ACC112 (cell line): ENCODE data around the gene SYNE1.

ENCODE experiments used
- H2AFZ ChIP-seq: fragments of 200-600 bp; sonication (generic); one replicate; pipeline ENCODE4 v1.6.0; 2017; ENCODE audit warnings: antibody characterized with exemption, low read length; ENCODE audit not compliant: unreplicated experiment
- H3K27ac ChIP-seq: fragments of 200-600 bp; sonication (generic); 2 replicates; pipeline ENCODE4 v1.5.1; 2014; ENCODE audit warnings: low read depth, mild to moderate bottlenecking, antibody characterized with exemption, low read length, moderate library complexity
- H3K27me3 ChIP-seq: fragments of 200-600 bp; sonication (generic); 2 replicates; pipeline ENCODE4 v1.6.1; 2014; ENCODE audit warnings: mild to moderate bottlenecking, antibody characterized with exemption, low read length, moderate library complexity, mixed read lengths; ENCODE audit not compliant: insufficient read depth
- H3K36me3 ChIP-seq: fragments of 200-600 bp; sonication (generic); 2 replicates; pipeline ENCODE4 v1.6.1; 2016; ENCODE audit warnings: mild to moderate bottlenecking, antibody characterized with exemption, low read length, moderate library complexity, mixed read lengths; ENCODE audit not compliant: insufficient read depth
- H3K4me1 ChIP-seq: fragments of 200-600 bp; sonication (generic); one replicate; pipeline ENCODE4 v1.6.1; 2016; ENCODE audit warnings: low read length, mixed read lengths; ENCODE audit not compliant: insufficient read depth, unreplicated experiment, control insufficient read depth
- H3K4me3 ChIP-seq: fragments of 200-600 bp; sonication (generic); 2 replicates; pipeline ENCODE4 v1.5.1; 2014; ENCODE audit warnings: mild to moderate bottlenecking, low read depth, low read length
- H3K79me2 ChIP-seq: fragments of 200-600 bp; sonication (generic); one replicate; pipeline ENCODE4 v1.6.0; 2016; ENCODE audit warnings: low read length; ENCODE audit not compliant: control insufficient read depth, unreplicated experiment, insufficient read depth

The SYNE1 gene

DNA sequence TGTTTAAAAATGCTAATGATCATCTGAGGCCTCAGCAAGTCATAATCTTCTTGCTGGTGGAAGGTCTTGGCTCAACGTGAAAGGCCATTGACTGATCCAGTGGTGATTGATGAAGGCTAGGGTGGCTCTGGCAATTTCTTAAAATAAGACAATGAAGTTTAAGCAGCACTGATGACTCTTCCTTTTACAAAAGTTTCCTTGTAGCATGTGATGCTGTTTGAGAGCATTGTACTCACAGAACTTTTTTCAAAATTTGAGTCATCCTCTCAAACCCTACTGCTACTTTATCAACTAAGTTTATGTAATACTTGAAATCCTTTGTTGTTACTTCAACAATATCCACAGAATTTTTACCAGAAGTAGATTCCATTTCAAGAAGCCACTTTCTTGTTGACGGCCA, 447.4 kb downstream of the SYNE1 start:
- H3K27ac ChIP-seq, result no peak overlapping the region
- H3K27me3 ChIP-seq, result no peaks in the 10 kb centered on the region
- H3K79me2 ChIP-seq, result no peaks in the 10 kb centered on the region
- H3K36me3 ChIP-seq, result no peaks in the 10 kb centered on the region
- H2AFZ ChIP-seq, result no peak overlapping the region
- no peaks in the 10 kb centered on the region for H3K4me1 ChIP-seq
- no peak overlapping the region for H3K4me3 ChIP-seq

DNA sequence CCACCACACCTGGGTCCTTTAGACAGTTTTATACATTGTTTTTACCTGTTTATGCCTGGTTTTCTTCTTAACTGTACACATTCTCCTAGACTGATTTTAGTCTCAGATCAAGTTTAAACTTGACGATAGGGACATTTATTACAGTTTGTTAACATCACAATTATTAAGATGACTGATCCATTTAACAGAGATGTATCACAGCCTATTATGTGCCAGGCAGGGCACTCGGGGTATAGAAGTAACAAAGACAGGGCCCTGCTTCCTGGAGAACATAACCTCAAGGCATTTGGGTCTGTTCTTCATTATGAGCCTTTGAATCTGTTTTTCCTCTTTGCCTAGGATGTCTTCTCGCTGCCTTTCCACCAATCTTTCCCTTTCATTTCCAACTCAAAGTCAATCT, 449.2 kb downstream of the SYNE1 start:
- no peaks in the 10 kb centered on the region for H3K27me3 ChIP-seq
- H3K4me3 ChIP-seq, result no peak overlapping the region
- H3K36me3 ChIP-seq, result no peaks in the 10 kb centered on the region
- no peak overlapping the region for H2AFZ ChIP-seq
- H3K27ac ChIP-seq, result no peak overlapping the region
- no peaks in the 10 kb centered on the region for H3K79me2 ChIP-seq
- H3K4me1 ChIP-seq, result no peaks in the 10 kb centered on the region

DNA sequence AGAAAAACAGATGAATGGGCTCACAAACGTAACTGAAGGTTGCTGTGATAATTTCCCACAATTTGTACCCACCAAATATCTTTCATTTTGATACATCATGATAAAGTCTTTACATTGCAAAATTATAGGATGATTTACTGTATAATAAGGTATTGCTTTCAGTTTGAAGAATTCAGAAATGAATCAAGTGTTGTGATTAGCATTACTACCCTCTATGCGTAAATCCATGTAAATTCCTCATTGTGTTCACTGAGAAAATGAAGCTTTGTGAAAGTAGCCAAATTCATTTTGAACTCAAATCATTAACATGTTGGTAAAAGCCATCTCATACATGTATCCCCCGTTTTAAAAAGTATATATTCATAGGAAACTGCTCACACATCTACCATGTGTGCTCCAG, 450.3 kb downstream of the SYNE1 start:
- Histone ChIP-seq H3K27ac (no peak overlapping the region), H3K4me3 (no peak overlapping the region), H2AFZ (no peak overlapping the region), H3K27me3 (no peaks in the 10 kb centered on the region), H3K36me3 (no peaks in the 10 kb centered on the region), H3K79me2 (no peaks in the 10 kb centered on the region), H3K4me1 (no peaks in the 10 kb centered on the region)

DNA sequence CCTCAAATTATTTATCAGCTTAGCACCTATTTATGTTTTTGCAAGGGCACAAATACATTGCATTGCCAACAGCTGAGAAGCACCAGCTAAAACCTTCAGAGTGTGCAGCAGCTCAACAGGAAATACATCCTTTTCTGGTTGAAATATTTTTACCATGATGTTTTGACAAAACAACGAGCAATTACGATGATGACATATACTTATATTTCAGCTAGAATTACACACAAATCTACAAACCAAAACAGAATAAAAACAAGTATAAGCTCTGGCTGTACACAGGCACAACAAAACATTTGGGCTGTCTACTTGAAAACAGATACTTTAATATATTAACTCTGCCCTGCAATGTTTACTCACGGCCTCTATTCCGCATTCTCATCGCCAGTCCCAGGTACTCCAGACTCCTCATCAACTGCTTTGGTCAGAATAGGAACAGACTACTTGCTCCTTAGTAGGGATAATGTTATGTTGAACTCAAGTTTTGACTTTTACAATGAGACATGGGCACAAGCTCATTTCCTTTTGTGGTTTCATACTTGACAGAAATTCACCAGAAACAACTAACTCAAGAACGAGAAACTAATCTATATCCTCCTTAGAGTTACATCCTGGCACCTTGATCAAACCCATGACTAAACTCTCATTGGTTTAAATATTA, 452.1 kb downstream of the SYNE1 start:
- Histone ChIP-seq H3K27ac (no peak overlapping the region), H3K27me3 (no peaks in the 10 kb centered on the region), H3K4me1 (no peaks in the 10 kb centered on the region), H3K79me2 (no peaks in the 10 kb centered on the region), H2AFZ (no peak overlapping the region), H3K4me3 (no peak overlapping the region), H3K36me3 (no peaks in the 10 kb centered on the region)

DNA sequence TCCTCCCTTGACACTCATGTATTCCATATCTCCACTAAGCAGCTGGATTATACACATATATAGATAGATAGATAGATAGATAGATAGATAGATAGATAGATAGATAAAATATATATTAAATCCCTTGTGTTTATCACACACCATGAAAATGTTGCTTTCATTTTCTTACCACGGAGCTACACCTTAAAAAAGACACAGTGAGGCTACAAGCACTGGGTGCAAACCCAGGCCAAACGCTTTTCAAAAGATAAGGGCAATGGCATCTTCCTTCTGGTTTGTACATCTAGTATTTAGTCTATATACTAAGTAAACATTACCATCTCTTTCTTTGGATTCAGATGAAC, 452.6 kb downstream of the SYNE1 start:
- no peak overlapping the region for H2AFZ ChIP-seq
- no peak overlapping the region for H3K4me3 ChIP-seq
- no peak overlapping the region for H3K27ac ChIP-seq
- no peaks in the 10 kb centered on the region for H3K79me2 ChIP-seq
- H3K4me1 ChIP-seq, result no peaks in the 10 kb centered on the region
- H3K27me3 ChIP-seq, result no peaks in the 10 kb centered on the region
- H3K36me3 ChIP-seq, result no peaks in the 10 kb centered on the region

DNA sequence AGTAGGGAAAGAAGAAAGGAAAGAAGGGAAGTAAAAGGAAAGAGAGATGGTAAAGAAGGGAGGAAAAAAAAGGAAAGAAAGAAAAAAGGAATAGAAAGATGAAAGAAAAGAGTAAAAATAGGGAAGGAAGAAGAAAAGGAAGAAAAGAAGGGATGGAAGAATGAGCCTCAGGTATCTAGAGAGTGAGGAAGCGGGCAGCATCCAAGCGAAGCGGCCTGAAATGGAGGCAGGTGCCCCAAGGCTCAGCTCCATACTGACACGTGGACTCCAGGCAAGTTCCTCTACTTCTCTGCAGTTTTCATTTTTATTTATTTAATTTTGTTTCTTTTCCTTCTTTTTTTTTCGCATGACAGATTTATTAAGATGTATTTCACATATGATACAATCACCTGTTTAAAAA, 456.6 kb downstream of the SYNE1 start:
- Histone ChIP-seq H3K4me1 (no peaks in the 10 kb centered on the region), H3K27ac (no peak overlapping the region), H3K4me3 (no peak overlapping the region), H3K36me3 (0 out of 2 replicates have a peak, but pooled peaks cover 6% of the 10 kb centered on the region), H3K27me3 (no peaks in the 10 kb centered on the region), H3K79me2 (no peaks in the 10 kb centered on the region), H2AFZ (no peak overlapping the region)

DNA sequence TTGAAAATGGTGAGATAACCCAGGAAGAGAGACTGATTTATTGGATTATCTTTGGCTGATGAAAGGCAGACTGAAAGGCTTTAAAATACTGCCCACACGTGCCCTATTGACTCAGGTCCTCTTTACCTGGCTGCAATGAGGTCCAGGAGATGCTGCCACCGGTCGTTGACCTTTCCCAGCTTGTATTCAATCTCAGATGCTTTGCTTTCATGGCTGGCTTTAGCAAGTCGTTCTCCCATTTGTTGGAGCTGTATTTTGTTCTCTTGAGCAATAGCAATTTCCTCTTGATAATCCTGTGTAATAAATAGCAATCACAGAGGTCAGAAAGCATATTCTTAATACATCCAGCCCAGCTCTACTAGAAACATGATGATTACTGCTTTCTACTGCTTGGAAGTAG, 460.9 kb downstream of the SYNE1 start:
- H3K4me3 ChIP-seq, result no peak overlapping the region
- H3K36me3 ChIP-seq, result peaks cover 11% of the 10 kb centered on the region; the same call in 1 of the 2 replicates
- H3K79me2 ChIP-seq, result no peaks in the 10 kb centered on the region
- H2AFZ ChIP-seq, result no peak overlapping the region
- no peak overlapping the region for H3K27ac ChIP-seq
- no peaks in the 10 kb centered on the region for H3K27me3 ChIP-seq
- no peaks in the 10 kb centered on the region for H3K4me1 ChIP-seq

DNA sequence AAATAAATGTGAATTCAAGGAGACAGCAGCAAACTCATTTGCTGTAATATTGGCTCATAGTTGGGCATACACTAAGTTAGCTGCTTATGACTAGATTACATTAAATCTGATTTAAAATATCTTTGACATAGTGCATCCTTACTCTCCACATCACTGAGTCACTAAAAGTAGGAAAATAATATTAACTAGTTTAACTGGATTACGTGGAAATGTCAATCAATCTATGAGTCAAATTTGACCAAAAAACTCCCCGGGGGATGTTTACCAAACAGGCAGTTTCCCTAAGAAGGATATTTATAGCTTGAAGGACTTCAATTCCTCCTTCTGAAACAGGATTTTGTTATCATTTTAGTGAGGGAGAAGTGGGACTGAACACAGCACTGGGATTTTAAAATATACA, 463.2 kb downstream of the SYNE1 start:
- no peaks in the 10 kb centered on the region for H3K27me3 ChIP-seq
- H3K79me2 ChIP-seq, result no peaks in the 10 kb centered on the region
- H2AFZ ChIP-seq, result no peak overlapping the region
- H3K4me1 ChIP-seq, result no peaks in the 10 kb centered on the region
- H3K27ac ChIP-seq, result no peak overlapping the region
- H3K36me3 ChIP-seq, result peaks cover 11% of the 10 kb centered on the region; the same call in 1 of the 2 replicates
- no peak overlapping the region for H3K4me3 ChIP-seq

DNA sequence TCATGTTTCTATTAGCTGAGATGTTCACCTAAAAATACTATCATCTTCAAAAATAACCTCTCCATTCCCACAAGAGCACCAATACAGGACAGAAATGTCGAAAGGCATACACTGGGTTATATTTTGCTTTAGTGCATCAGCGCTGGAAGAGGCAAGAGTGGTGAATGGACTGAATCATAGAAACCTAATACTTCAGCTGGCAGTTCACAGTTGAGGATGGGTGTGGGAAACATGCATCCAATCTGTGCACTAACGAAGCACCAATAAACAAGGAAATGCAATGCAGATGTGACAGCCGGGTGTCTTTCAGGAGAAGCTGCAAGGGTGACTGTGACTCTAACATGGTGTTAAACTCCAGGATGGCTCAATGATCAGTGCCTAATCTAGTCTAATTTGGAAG, 463.8 kb downstream of the SYNE1 start:
- no peaks in the 10 kb centered on the region for H3K4me1 ChIP-seq
- no peaks in the 10 kb centered on the region for H3K27me3 ChIP-seq
- H3K36me3 ChIP-seq, result peaks cover 11% of the 10 kb centered on the region; the same call in 1 of the 2 replicates
- H3K27ac ChIP-seq, result no peak overlapping the region
- H2AFZ ChIP-seq, result no peak overlapping the region
- no peaks in the 10 kb centered on the region for H3K79me2 ChIP-seq
- H3K4me3 ChIP-seq, result no peak overlapping the region

DNA sequence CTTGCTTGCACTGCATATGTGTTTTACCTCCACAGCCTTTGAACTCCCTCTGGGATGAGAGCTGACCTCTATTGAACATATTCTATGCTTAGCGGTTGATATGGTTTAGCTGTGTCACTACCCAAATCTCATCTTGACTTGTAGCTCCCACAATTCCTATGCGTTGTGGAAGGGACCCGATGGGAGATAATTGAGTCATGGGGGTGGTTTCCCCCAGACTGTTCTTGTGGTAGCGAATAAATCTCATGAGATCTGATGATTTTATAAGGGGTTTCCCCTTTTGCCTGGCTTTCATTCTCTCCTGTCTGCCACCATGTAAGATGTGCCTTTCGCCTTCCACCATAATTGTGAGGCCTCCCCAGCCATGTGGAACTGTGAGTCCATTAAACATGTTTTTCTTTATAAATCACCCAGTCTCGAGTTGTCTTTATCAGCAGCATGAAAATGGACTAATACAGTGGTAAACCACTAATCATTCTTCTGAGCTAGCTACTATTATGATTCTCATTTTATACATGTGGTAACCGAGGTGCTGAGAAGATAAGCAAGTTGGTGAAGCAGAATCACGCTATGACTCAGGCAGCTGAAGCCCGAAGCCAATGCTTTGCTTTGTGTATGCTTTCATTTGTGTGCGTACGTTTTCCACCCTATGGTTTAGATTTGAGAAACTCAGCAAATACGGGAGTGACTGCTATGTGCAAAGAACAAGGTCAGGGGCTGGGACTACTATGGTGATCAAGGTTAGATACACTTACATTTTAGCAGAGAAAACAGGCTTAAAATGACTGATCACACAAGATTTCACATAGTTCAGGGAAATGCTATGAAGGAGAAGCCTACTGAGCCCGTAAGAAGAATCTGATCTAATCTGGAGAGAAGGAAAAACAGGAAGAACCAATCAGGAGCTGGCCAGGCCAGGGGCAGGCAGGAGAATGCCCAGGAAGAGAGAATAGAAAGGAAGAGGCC, 466.2 kb downstream of the SYNE1 start:
- H3K79me2 ChIP-seq, result no peaks in the 10 kb centered on the region
- no peak overlapping the region for H3K27ac ChIP-seq
- peaks cover 5% of the 10 kb centered on the region; the same call in 1 of the 2 replicates for H3K36me3 ChIP-seq
- H3K27me3 ChIP-seq, result no peaks in the 10 kb centered on the region
- H3K4me3 ChIP-seq, result no peak overlapping the region
- no peak overlapping the region for H2AFZ ChIP-seq
- no peaks in the 10 kb centered on the region for H3K4me1 ChIP-seq

DNA sequence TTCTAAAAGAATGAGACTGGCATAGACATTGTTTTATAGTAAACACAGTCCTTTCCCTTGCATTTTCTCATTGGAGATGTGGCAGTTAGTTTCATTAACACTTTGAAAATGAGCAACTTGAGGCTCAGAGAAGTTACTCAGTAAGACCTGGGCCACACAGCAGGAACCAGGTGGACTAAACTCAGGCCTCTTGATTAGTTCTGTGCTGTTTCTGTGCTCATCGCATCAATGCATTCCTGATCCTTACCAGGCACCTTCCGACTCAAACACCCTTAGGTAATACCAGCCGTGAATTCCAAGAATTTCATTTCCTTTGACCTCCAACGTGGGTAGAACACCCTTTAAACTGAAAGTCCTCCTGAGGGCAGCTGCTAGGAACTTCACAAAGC, 466.9 kb downstream of the SYNE1 start:
- Histone ChIP-seq H3K4me3 (no peak overlapping the region), H3K27ac (no peak overlapping the region), H3K36me3 (peaks cover 2% of the 10 kb centered on the region; the same call in 1 of the 2 replicates), H3K27me3 (no peaks in the 10 kb centered on the region), H3K4me1 (no peaks in the 10 kb centered on the region), H3K79me2 (no peaks in the 10 kb centered on the region), H2AFZ (no peak overlapping the region)
